ENCODE results near the gene CD200. TPM values are rescaled to one million over a fixed set of nuclear protein-coding genes. Genes with fewer than 3 reads are reported as not detected.

Gene CD200
- total and polyA plus RNA-seq, 2 of the 4 experiments (the other 2 are of a cell fraction), result 1.1 to 1.7 TPM

DNA sequence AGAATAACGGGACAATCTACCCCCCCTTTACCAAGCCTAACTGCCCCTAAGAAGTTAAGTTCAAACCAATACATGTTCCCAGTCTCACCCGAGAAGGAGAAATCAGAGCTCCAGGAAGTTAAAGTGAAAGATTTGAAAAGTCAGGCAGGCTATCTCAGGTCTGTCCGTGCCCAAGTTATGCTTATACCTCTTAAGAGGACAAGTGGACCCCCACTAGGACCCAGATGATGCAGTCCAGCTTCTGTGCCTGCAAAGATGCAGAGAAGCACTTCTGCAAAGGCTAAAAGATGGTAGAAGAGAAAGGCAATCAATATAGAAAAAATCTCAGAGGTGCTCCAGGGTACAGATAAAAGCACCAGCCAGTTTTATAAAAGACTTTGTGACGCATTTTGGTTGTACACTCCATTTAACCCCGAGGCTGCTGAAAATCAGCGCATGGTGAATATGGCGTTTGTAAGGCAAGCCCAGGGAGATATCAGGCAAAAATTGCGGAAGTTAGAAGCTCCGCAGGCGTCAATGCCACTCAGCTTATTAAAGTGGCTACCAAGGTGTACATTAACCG, 29.1 kb upstream of the CD200 start:
- no TSS peak for BruUV-seq (replicated peaks)
- DNase-seq (peak; percentile 28), ATAC-seq (ENCODE audit: low read depth) (peak; percentile 64)
- Histone ChIP-seq H3K27me3 (ENCODE audit: control insufficient read depth, insufficient read depth, low read length) (no peaks in the 10 kb centered on the region), H2AFZ (replicated peaks; ENCODE audit: low read length, poor library complexity) (peak overlapping the region; percentile 92), H4K8ac (ENCODE audit: low read depth in 2 of 2, low read length in 2 of 2) (peak overlapping the region; percentile 32 to 83), H3K4me2 (ENCODE audit: low read depth, low read length) (peak overlapping the region; percentile 78), H2BK20ac (ENCODE audit: low read depth, low read length) (peak overlapping the region; percentile 40), H3K18ac (ENCODE audit: low read depth, low read length) (peak overlapping the region; percentile 22), H3K23ac (ENCODE audit: low read depth, low read length) (peak overlapping the region; percentile 11; the same call in 1 of the 2 replicates), H3K36me3 (ENCODE audit: control insufficient read depth, insufficient read depth, low read length) (no peaks in the 10 kb centered on the region), H3K56ac (ENCODE audit: extremely low read depth, insufficient read depth, low read length) (peak overlapping the region; percentile 39; the same call in 1 of the 2 replicates), H3K4ac (ENCODE audit: low read depth, low read length) (peak overlapping the region; percentile 38), H3K4me1 (ENCODE audit: control insufficient read depth, insufficient read depth, low read length) (peaks cover 12% of the 10 kb centered on the region), H3K27ac (ENCODE audit: insufficient read depth, low read length) (no peak overlapping the region), H3K4me3 (ENCODE audit: insufficient read depth, low read depth, low read length) (peak overlapping the region; percentile 27; the same call in 1 of the 2 replicates), H3K9me3 (ENCODE audit: control insufficient read depth, insufficient read depth, low read length) (no peaks in the 10 kb centered on the region), H3K79me1 (ENCODE audit: low read depth in 1 of 2, low read length in 2 of 2) (no peaks in the 10 kb centered on the region), H2BK5ac (ENCODE audit: low read depth, low read length, poor library complexity, severe bottlenecking) (no peak overlapping the region), H2BK120ac (ENCODE audit: low read depth, low read length) (peak overlapping the region; percentile 16; the same call in 1 of the 2 replicates), H4K91ac (ENCODE audit: insufficient read depth, low read depth, low read length) (peak overlapping the region; percentile 23; the same call in 1 of the 2 replicates), H4K5ac (ENCODE audit: low read depth, low read length) (peak overlapping the region; percentile 89), H3K9me1 (ENCODE audit: insufficient read depth, low read length) (no peaks in the 10 kb centered on the region), H3K14ac (replicated peaks; ENCODE audit: low read depth, low read length) (peak overlapping the region; percentile 70), H2BK15ac (ENCODE audit: low read depth, low read length) (no peak overlapping the region), H2AK5ac (ENCODE audit: low read depth, low read length) (no peak overlapping the region), H3K9ac (ENCODE audit: low read depth, low read length) (peak overlapping the region; percentile 46), H4K20me1 (ENCODE audit: insufficient read depth, low read length) (no peaks in the 10 kb centered on the region), H2AK9ac (replicated peaks; ENCODE audit: low read depth, low read length, poor library complexity) (no peak overlapping the region)
- in situ Hi-C loops (cut with MboI; ENCODE audit: low sequenced_read_pairs), result loop anchor here (25.0 kb wide), 1 partner anchor 683 kb away; the partner anchor contains the start of genes CD200R1 and GTPBP8
- intact Hi-C loops (cut with micrococcal nuclease), result no loop called here
- dilution Hi-C loops (cut with HindIII; ENCODE audit: low sequenced_read_pairs, unreplicated experiment), result loop anchor here (25.0 kb wide), 1 partner anchor 208 kb away; no protein-coding TSS in a partner anchor
- CTCF ChIA-PET, result interaction anchor here (0.8 to 1.7 kb wide), 6 partner anchors 10 to 216 kb away, joined by 3 to 8 read pairs (median 4); no protein-coding TSS in a partner anchor
- POLR2A ChIA-PET (ENCODE audit: unreplicated experiment), result no interaction called here
- TF ChIP-seq MAZ (IDR thresholded peaks at IDR 0.05; ENCODE audit: borderline replicate concordance, low read depth, low read length), result no peak
- no peak for TF ChIP-seq CHD1 (IDR thresholded peaks at IDR 0.05; ENCODE audit: low read depth, low read length)
- no peak for TF ChIP-seq CEBPB (IDR thresholded peaks at IDR 0.05; ENCODE audit: low read depth, low read length)
- TF ChIP-seq RAD21 (IDR thresholded peaks at IDR 0.05; ENCODE audit: low read length), result no peak
- no peak for TF ChIP-seq NFE2L2 (IDR thresholded peaks at IDR 0.05; ENCODE audit: low read depth, low read length)
- no peak for TF ChIP-seq MXI1 (IDR thresholded peaks at IDR 0.05; ENCODE audit: borderline replicate concordance, low read depth, low read length)
- no peak for TF ChIP-seq MAFK (IDR thresholded peaks at IDR 0.05; ENCODE audit: low read depth, low read length)
- TF ChIP-seq, protein P1, sequence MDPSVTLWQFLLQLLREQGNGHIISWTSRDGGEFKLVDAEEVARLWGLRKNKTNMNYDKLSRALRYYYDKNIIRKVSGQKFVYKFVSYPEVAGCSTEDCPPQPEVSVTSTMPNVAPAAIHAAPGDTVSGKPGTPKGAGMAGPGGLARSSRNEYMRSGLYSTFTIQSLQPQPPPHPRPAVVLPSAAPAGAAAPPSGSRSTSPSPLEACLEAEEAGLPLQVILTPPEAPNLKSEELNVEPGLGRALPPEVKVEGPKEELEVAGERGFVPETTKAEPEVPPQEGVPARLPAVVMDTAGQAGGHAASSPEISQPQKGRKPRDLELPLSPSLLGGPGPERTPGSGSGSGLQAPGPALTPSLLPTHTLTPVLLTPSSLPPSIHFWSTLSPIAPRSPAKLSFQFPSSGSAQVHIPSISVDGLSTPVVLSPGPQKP (IDR thresholded peaks at IDR 0.05; ENCODE audit: borderline replicate concordance, low read depth, low read length), result no peak
- no peak for TF ChIP-seq SMC3 (IDR thresholded peaks at IDR 0.05; ENCODE audit: low read depth, low read length)
- no peak for TF ChIP-seq POLR2A (IDR thresholded peaks at IDR 0.05; ENCODE audit: low read depth, low read length)
- TF ChIP-seq RCOR1 (IDR thresholded peaks at IDR 0.05; ENCODE audit: insufficient replicate concordance, low read length), result no peak
- 21% methylated on average over 4 of the region's 11 CpGs; no CpG with 5 or more reads in 1 of the 2 experiments for WGBS, 2 experiments (ENCODE audit: extremely low coverage in 2 of 2, insufficient read length in 1 of 2)

Measured in IMR-90 (cell line).